Measurements from ENCODE around the gene SLC37A2. TPM values are rescaled to one million over a fixed set of nuclear protein-coding genes. Genes with fewer than 3 reads are reported as not detected.

SLC37A2 gene
- total and polyA plus RNA-seq, 2 donors (not counting 3 experiments of a cell fraction or from before 2014, with no cell fraction given), result 1.1 to 1.7 TPM

- no peak overlapping the region for H3K27ac ChIP-seq (ENCODE audit: insufficient read depth, low read depth, low read length)
- DNase-seq (ENCODE audit: low read depth, low spot score) (no peak), FAIRE-seq (no peak)
- no peaks in the 10 kb centered on the region for H3K27me3 ChIP-seq (ENCODE audit: control insufficient read depth in 2 of 2, insufficient read depth in 2 of 2, low read length in 2 of 2)
- no peaks in the 10 kb centered on the region for H3K9me3 ChIP-seq (replicated peaks; ENCODE audit: control insufficient read depth, insufficient read depth, low read length)
- peaks cover 6% of the 10 kb centered on the region for H3K4me1 ChIP-seq (ENCODE audit: control insufficient read depth, extremely low read depth, insufficient read depth, low read length)
- TF ChIP-seq FOS (IDR thresholded peaks at IDR 0.05; ENCODE audit: borderline replicate concordance, insufficient read depth, low read length), result no peak
- TF ChIP-seq EZH2 (IDR thresholded peaks at IDR 0.05; ENCODE audit: borderline replicate concordance, low read depth, low read length, severe bottlenecking), result no peak
- TF ChIP-seq MYC (IDR thresholded peaks at IDR 0.05; ENCODE audit: low read depth, low read length), result no peak
- no peak for TF ChIP-seq POLR2AphosphoS5 (IDR thresholded peaks at IDR 0.05; ENCODE audit: insufficient read depth, low read depth, low read length)
- no peak for TF ChIP-seq POLR2A (IDR thresholded peaks at IDR 0.05; ENCODE audit: low read depth, low read length)
- no peak for TF ChIP-seq JUN (IDR thresholded peaks at IDR 0.05; ENCODE audit: borderline replicate concordance, insufficient read depth, insufficient read length, low read depth)
- no peak for TF ChIP-seq MAX (IDR thresholded peaks at IDR 0.05; ENCODE audit: insufficient read depth, insufficient read length)
- H3K9me1 ChIP-seq (replicated peaks; ENCODE audit: control insufficient read depth, extremely low read depth, insufficient read depth, low read length), result no peaks in the 10 kb centered on the region
- CTCF ChIA-PET, result interaction anchor here (1.2 to 1.5 kb wide), 3 partner anchors 14 to 269 kb away, joined by 3 read pairs; no protein-coding TSS in a partner anchor
- BruUV-seq (replicated peaks), result no TSS peak
- H3K36me3 ChIP-seq (ENCODE audit: control insufficient read depth in 2 of 2, extremely low read depth in 1 of 2, insufficient read depth in 2 of 2, low read length in 2 of 2), result no peaks in the 10 kb centered on the region
- no peak overlapping the region for H3K4me2 ChIP-seq (ENCODE audit: insufficient read depth, low read length)
- POLR2A ChIA-PET, result no interaction called here
- intact Hi-C loops (cut with micrococcal nuclease) (no loop called here), dilution Hi-C loops (cut with MboI; ENCODE audit: extremely low pct_ligation_motif_present, low sequenced_read_pairs) (no loop called here)
- H4K20me1 ChIP-seq (replicated peaks; ENCODE audit: control insufficient read depth, extremely low read depth, insufficient read depth, low read length), result no peaks in the 10 kb centered on the region
- H3K9ac ChIP-seq (replicated peaks; ENCODE audit: extremely low read depth, insufficient read depth, low read length), result no peak overlapping the region
- H2AFZ ChIP-seq (ENCODE audit: low read depth, low read length), result no peak overlapping the region
- H3K79me2 ChIP-seq (ENCODE audit: control insufficient read depth, insufficient read depth, low read length), result no peaks in the 10 kb centered on the region
- no peak overlapping the region for H3K4me3 ChIP-seq (replicated peaks in 1 of 3; ENCODE audit: insufficient read depth in 1 of 3, low read depth in 1 of 3, low read length in 3 of 3)
Measured at GRCh38 chr11:125078016-125078415, 14.9 kb downstream of the SLC37A2 start.

GRCh38 chr11:125078516-125079140 is 15.5 kb downstream of the SLC37A2 start:
- no peak overlapping the region for H3K27ac ChIP-seq (ENCODE audit: insufficient read depth, low read depth, low read length)
- FAIRE-seq, result no peak
- POLR2A ChIA-PET, result no interaction called here

More at GRCh38 chr11:125078516-125079140, 15.5 kb downstream of the SLC37A2 start:
- dilution Hi-C loops (cut with MboI; ENCODE audit: extremely low pct_ligation_motif_present, low sequenced_read_pairs) (no loop called here), intact Hi-C loops (cut with micrococcal nuclease) (no loop called here)
- H3K9me1 ChIP-seq (replicated peaks; ENCODE audit: control insufficient read depth, extremely low read depth, insufficient read depth, low read length), result no peaks in the 10 kb centered on the region
- no peak overlapping the region for H2AFZ ChIP-seq (ENCODE audit: low read depth, low read length)
- no peaks in the 10 kb centered on the region for H4K20me1 ChIP-seq (replicated peaks; ENCODE audit: control insufficient read depth, extremely low read depth, insufficient read depth, low read length)
- H3K79me2 ChIP-seq (ENCODE audit: control insufficient read depth, insufficient read depth, low read length), result no peaks in the 10 kb centered on the region
- peaks cover 12% of the 10 kb centered on the region for H3K4me1 ChIP-seq (ENCODE audit: control insufficient read depth, extremely low read depth, insufficient read depth, low read length)
- H3K36me3 ChIP-seq (ENCODE audit: control insufficient read depth in 2 of 2, extremely low read depth in 1 of 2, insufficient read depth in 2 of 2, low read length in 2 of 2), result no peaks in the 10 kb centered on the region
- TF ChIP-seq MAX (IDR thresholded peaks at IDR 0.05; ENCODE audit: insufficient read depth, insufficient read length), result no peak
- no peak for TF ChIP-seq JUN (IDR thresholded peaks at IDR 0.05; ENCODE audit: borderline replicate concordance, insufficient read depth, insufficient read length, low read depth)
- no peak for TF ChIP-seq MYC (IDR thresholded peaks at IDR 0.05; ENCODE audit: low read depth, low read length)
- no peak for TF ChIP-seq CTCF (IDR thresholded peaks at IDR 0.05; ENCODE audit: extremely low read depth in 1 of 2, insufficient read depth in 1 of 2, low read depth in 1 of 2, low read length in 2 of 2)
- no peak for DNase-seq (ENCODE audit: low read depth, low spot score)
- no peaks in the 10 kb centered on the region for H3K27me3 ChIP-seq (ENCODE audit: control insufficient read depth in 2 of 2, insufficient read depth in 2 of 2, low read length in 2 of 2)
- H3K9me3 ChIP-seq (replicated peaks; ENCODE audit: control insufficient read depth, insufficient read depth, low read length), result no peaks in the 10 kb centered on the region
- CTCF ChIA-PET, result interaction anchor here (0.7 to 1.5 kb wide), 5 partner anchors 9 to 63 kb away, joined by 3 read pairs; partner anchors contain the start of gene SLC37A2
- BruUV-seq (replicated peaks), result no TSS peak
- H3K9ac ChIP-seq (replicated peaks; ENCODE audit: extremely low read depth, insufficient read depth, low read length), result no peak overlapping the region
- H3K4me3 ChIP-seq (replicated peaks in 1 of 3; ENCODE audit: insufficient read depth in 1 of 3, low read depth in 1 of 3, low read length in 3 of 3), result no peak overlapping the region
- no peak overlapping the region for H3K4me2 ChIP-seq (ENCODE audit: insufficient read depth, low read length)

All from endothelial cell of umbilical vein (primary cell).